BE2C (cell line): Measurements from ENCODE around the gene ERI3.

Experiments used
- DNase-seq: peaks from one replicate; pipeline ENCODE4 v3.0.0-alpha.2; 2020
- H3K27me3 ChIP-seq: fragments of 250-450 bp; sonication (Bioruptor Pico); 2 replicates; pipeline ENCODE4 v1.5.1; 2020; ENCODE audit warnings: mild to moderate bottlenecking
- H3K36me3 ChIP-seq: fragments of 250-450 bp; sonication (Bioruptor Pico); 2 replicates; pipeline ENCODE4 v1.5.1; 2020; ENCODE audit warnings: mild to moderate bottlenecking
- H3K4me1 ChIP-seq: fragments of 250-450 bp; sonication (Bioruptor Pico); 2 replicates; pipeline ENCODE4 v1.5.1; 2020
- H3K4me3 ChIP-seq: 2 replicates; pipeline ENCODE4 v1.5.1; 2011; ENCODE audit warnings: low read depth, low read length
- H3K9me3 ChIP-seq: fragments of 250-450 bp; sonication (Bioruptor Pico); 2 replicates; pipeline ENCODE4 v1.5.1; 2020
- TF ChIP-seq, protein P1 (sequence below): IDR thresholded peaks from 2 replicates; pipeline ENCODE4 v1.5.1; 2012; ENCODE audit warnings: mild to moderate bottlenecking, low read depth, low read length

ERI3 gene

DNA sequence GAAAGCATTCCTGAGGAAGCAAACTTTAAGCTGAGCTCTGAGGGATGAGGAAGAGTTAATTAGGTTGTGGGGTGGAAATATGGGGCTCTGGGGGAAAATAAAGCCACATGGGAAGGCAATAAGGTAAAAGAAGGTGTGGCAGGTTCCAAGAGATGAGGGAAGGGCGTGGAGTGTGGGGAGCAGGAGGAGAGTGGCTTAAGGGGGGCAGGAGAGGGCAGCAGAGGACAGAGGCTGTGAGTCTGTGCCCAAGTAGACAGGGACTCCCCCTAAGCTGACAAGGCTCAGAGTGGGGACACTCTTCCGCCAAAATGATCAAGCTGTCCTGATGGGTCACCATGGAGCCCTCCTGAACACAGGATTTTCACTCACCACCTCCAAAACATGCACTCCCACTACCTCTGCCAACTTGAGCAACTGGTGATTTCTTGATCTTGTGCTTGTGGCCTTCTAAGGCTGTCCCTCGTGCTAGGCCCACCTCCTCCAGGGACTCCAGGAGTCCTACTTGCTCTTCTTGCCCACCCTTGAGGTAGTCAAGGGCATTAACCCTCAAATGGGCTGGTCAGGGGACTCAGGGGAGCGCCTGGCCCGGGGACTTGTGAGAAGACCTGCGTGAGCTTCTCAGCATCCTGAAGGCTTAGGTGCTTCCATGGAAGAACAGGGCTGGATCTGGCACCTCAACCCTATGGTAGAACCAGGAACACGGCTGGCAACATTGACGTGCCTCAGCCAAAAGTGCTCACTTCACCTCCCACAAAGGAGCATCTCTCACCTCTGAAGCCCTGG is 118.4 kb downstream of the ERI3 start:
- DNase-seq: no peak
- Histone ChIP-seq H3K4me1 (peaks cover 7% of the 10 kb centered on the region), H3K36me3 (no peaks in the 10 kb centered on the region), H3K9me3 (no peaks in the 10 kb centered on the region), H3K4me3 (no peak overlapping the region), H3K27me3 (no peaks in the 10 kb centered on the region)
- TF ChIP-seq, protein P1, sequence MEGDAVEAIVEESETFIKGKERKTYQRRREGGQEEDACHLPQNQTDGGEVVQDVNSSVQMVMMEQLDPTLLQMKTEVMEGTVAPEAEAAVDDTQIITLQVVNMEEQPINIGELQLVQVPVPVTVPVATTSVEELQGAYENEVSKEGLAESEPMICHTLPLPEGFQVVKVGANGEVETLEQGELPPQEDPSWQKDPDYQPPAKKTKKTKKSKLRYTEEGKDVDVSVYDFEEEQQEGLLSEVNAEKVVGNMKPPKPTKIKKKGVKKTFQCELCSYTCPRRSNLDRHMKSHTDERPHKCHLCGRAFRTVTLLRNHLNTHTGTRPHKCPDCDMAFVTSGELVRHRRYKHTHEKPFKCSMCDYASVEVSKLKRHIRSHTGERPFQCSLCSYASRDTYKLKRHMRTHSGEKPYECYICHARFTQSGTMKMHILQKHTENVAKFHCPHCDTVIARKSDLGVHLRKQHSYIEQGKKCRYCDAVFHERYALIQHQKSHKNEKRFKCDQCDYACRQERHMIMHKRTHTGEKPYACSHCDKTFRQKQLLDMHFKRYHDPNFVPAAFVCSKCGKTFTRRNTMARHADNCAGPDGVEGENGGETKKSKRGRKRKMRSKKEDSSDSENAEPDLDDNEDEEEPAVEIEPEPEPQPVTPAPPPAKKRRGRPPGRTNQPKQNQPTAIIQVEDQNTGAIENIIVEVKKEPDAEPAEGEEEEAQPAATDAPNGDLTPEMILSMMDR: no peak

DNA sequence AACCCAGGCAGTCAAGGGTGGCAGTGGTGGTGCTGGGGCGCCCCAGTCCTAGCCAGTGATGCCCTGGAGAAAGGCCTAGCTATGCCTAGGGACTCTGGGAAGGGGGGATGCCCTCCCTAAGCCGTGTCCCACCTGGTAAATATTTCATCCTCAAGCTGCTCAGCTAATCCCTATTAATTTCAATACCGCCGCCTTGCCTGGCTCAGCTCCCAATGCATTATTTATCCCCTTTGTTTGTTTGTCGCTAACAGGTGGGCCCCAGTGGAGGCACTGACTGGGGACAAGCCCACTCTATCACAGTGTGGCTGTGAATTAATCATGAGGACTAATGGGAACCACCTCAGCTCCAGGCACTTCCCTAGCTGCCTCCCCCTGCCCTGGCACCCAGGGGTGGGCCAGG is 119.2 kb downstream of the ERI3 start:
- Histone ChIP-seq H3K27me3 (no peaks in the 10 kb centered on the region), H3K4me3 (no peak overlapping the region), H3K36me3 (no peaks in the 10 kb centered on the region), H3K9me3 (no peaks in the 10 kb centered on the region), H3K4me1 (peaks cover 4% of the 10 kb centered on the region)
- TF ChIP-seq, protein P1: no peak
- no peak for DNase-seq

- no peaks in the 10 kb centered on the region for H3K9me3 ChIP-seq
- no peaks in the 10 kb centered on the region for H3K36me3 ChIP-seq
- H3K4me1 ChIP-seq: peaks cover 4% of the 10 kb centered on the region
- no peak for DNase-seq
- H3K27me3 ChIP-seq: no peaks in the 10 kb centered on the region
- TF ChIP-seq, protein P1: no peak
- H3K4me3 ChIP-seq: no peak overlapping the region
Measured at GRCh38 chr1:44233593-44233992, 121.5 kb downstream of the ERI3 start.

DNA sequence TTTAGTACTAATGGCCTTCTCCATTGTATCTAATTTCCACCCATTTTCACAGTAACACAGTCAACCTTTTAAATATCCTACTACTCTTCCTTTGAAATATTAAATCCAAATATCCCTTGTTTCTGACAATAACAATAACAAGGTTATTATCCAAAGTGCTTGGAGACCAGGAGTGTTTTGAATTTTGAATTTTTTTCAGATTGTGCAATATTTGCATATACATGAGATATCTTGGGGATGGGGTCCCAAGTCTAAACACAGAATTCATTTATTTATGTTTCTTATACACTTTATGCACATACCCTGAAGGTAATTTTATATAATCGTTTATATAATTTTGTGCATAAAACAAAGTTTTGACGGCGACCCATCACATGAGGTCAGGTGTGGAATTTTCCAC is 124.3 kb downstream of the ERI3 start:
- Histone ChIP-seq H3K4me1 (no peaks in the 10 kb centered on the region), H3K9me3 (no peaks in the 10 kb centered on the region), H3K27me3 (no peaks in the 10 kb centered on the region), H3K4me3 (no peak overlapping the region), H3K36me3 (no peaks in the 10 kb centered on the region)
- TF ChIP-seq, protein P1: no peak
- no peak for DNase-seq

GRCh38 chr1:44229435-44230167 is 125.5 kb downstream of the ERI3 start:
- Histone ChIP-seq H3K36me3 (no peaks in the 10 kb centered on the region), H3K9me3 (no peaks in the 10 kb centered on the region), H3K4me3 (no peak overlapping the region), H3K27me3 (no peaks in the 10 kb centered on the region), H3K4me1 (no peaks in the 10 kb centered on the region)
- TF ChIP-seq, protein P1: no peak
- DNase-seq: no peak

DNA sequence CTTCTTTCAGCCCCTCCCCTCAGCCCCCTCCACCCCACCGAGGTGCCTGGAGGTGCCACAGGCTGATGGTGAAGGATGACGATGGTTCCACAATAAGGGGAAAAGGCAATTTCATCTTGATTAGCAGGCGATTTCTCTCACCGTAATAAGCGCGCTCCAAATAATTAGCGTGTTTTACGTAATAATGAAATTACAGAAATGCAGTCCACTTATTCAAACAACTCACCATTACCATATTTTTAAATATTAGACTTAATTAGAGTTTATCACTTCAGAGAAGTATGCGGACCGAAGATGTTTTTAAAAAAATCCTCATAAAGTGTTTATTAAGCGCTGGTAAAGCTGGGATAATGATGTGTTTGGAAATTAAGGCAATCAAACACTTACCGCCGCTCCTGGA is 126.8 kb downstream of the ERI3 start:
- no peak overlapping the region for H3K4me3 ChIP-seq
- H3K4me1 ChIP-seq: no peaks in the 10 kb centered on the region
- no peaks in the 10 kb centered on the region for H3K27me3 ChIP-seq
- no peak for DNase-seq
- H3K9me3 ChIP-seq: no peaks in the 10 kb centered on the region
- TF ChIP-seq, protein P1: no peak
- no peaks in the 10 kb centered on the region for H3K36me3 ChIP-seq
